ENCODE results near the gene PRKN. TPM values are rescaled to one million over a fixed set of nuclear protein-coding genes. Genes with fewer than 3 reads are reported as not detected.

Gene PRKN
- polyA plus RNA-seq, 1 donor from 2014 or later, result 1.2 TPM

DNA sequence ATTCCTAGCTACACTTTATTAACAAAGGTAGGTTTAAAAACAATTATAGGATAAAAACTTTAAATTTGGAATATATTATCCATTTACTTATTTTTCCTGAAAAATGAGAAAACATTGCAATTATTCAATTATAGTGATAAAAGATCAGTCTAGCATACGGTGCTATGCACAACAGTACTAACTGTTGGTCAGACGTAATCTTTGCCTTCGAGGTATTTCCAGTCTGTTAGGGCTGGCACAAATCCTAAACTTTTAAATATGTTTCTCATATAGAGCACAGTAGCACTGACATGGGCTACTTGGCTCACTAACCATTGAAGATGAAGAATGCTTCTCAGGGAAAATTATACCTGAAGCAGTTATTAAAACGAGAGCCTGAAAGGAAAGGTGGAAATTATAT lies 214.8 kb downstream of the PRKN start:
- no peaks in the 10 kb centered on the region for H3K79me2 ChIP-seq (replicated peaks; ENCODE audit: insufficient read depth, low read length)
- H3K9me2 ChIP-seq (ENCODE audit: insufficient read depth, low read length), result no peaks in the 10 kb centered on the region
- no peak overlapping the region for H3K9ac ChIP-seq (ENCODE audit: low read length)
- no peak overlapping the region for H3K4me2 ChIP-seq (ENCODE audit: low read length)
- H3F3A ChIP-seq (ENCODE audit: insufficient read depth, low read length, poor library complexity, severe bottlenecking), result peaks cover 2% of the 10 kb centered on the region
- no peak overlapping the region for H3K4me3 ChIP-seq (ENCODE audit: low read length)
- H3K36me3 ChIP-seq (ENCODE audit: insufficient read depth, low read length), result no peaks in the 10 kb centered on the region
- no peaks in the 10 kb centered on the region for H3K9me3 ChIP-seq (ENCODE audit: low read length)
- H3K27me3 ChIP-seq (ENCODE audit: insufficient read depth, low read depth, low read length), result no peaks in the 10 kb centered on the region
- H2AFZ ChIP-seq (ENCODE audit: low read depth, low read length), result no peak overlapping the region
- no peak overlapping the region for H3K27ac ChIP-seq (ENCODE audit: low read length)
- H4K20me1 ChIP-seq (ENCODE audit: insufficient read depth), result no peaks in the 10 kb centered on the region
- no peak for TF ChIP-seq MXI1 (conservative IDR thresholded peaks at IDR 0.05; ENCODE audit: poor library complexity, severe bottlenecking)
- TF ChIP-seq EP300 (conservative IDR thresholded peaks at IDR 0.05; ENCODE audit: poor library complexity, severe bottlenecking), result no peak
- TF ChIP-seq RAD21 (conservative IDR thresholded peaks at IDR 0.05), result no peak
- no peak for TF ChIP-seq EZH2 (IDR thresholded peaks at IDR 0.05; ENCODE audit: borderline replicate concordance, insufficient read depth, low read length, poor library complexity, severe bottlenecking)
- TF ChIP-seq, protein P1, sequence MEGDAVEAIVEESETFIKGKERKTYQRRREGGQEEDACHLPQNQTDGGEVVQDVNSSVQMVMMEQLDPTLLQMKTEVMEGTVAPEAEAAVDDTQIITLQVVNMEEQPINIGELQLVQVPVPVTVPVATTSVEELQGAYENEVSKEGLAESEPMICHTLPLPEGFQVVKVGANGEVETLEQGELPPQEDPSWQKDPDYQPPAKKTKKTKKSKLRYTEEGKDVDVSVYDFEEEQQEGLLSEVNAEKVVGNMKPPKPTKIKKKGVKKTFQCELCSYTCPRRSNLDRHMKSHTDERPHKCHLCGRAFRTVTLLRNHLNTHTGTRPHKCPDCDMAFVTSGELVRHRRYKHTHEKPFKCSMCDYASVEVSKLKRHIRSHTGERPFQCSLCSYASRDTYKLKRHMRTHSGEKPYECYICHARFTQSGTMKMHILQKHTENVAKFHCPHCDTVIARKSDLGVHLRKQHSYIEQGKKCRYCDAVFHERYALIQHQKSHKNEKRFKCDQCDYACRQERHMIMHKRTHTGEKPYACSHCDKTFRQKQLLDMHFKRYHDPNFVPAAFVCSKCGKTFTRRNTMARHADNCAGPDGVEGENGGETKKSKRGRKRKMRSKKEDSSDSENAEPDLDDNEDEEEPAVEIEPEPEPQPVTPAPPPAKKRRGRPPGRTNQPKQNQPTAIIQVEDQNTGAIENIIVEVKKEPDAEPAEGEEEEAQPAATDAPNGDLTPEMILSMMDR (IDR thresholded peaks at IDR 0.05; ENCODE audit: poor library complexity, severe bottlenecking), result no peak
- TF ChIP-seq, protein P2, sequence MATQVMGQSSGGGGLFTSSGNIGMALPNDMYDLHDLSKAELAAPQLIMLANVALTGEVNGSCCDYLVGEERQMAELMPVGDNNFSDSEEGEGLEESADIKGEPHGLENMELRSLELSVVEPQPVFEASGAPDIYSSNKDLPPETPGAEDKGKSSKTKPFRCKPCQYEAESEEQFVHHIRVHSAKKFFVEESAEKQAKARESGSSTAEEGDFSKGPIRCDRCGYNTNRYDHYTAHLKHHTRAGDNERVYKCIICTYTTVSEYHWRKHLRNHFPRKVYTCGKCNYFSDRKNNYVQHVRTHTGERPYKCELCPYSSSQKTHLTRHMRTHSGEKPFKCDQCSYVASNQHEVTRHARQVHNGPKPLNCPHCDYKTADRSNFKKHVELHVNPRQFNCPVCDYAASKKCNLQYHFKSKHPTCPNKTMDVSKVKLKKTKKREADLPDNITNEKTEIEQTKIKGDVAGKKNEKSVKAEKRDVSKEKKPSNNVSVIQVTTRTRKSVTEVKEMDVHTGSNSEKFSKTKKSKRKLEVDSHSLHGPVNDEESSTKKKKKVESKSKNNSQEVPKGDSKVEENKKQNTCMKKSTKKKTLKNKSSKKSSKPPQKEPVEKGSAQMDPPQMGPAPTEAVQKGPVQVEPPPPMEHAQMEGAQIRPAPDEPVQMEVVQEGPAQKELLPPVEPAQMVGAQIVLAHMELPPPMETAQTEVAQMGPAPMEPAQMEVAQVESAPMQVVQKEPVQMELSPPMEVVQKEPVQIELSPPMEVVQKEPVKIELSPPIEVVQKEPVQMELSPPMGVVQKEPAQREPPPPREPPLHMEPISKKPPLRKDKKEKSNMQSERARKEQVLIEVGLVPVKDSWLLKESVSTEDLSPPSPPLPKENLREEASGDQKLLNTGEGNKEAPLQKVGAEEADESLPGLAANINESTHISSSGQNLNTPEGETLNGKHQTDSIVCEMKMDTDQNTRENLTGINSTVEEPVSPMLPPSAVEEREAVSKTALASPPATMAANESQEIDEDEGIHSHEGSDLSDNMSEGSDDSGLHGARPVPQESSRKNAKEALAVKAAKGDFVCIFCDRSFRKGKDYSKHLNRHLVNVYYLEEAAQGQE (IDR thresholded peaks at IDR 0.05; ENCODE audit: borderline replicate concordance), result no peak
- TF ChIP-seq TAF1 (IDR thresholded peaks at IDR 0.05; ENCODE audit: low read depth), result no peak
- no peak for TF ChIP-seq SMC3 (conservative IDR thresholded peaks at IDR 0.05; ENCODE audit: poor library complexity)
- TF ChIP-seq POLR2AphosphoS5 (IDR thresholded peaks at IDR 0.05), result no peak

DNA sequence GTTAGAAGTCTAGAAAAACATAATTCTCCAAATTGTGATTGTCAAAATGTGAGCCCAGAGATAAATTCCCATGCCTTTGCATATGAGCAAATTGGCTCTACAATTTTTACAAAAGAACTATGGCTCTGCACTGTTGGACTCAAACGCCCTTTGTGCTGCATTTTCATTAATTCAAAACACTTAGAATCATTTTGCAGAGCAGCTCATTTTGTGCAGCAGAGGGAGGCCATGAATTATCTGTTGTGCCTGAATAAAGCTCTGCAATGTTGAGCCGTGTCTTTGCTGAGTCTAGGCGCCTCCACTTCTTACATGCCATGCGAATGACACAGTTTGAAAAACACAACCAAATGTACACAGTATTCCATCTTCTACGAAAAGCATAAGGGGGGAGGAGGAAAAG lies 230.2 kb downstream of the PRKN start:
- H3K9me3 ChIP-seq (ENCODE audit: low read length), result no peaks in the 10 kb centered on the region
- no peak overlapping the region for H3K27ac ChIP-seq (ENCODE audit: low read length)
- H3K79me2 ChIP-seq (replicated peaks; ENCODE audit: insufficient read depth, low read length), result no peaks in the 10 kb centered on the region
- no peak overlapping the region for H3K4me3 ChIP-seq (ENCODE audit: low read length)
- H4K20me1 ChIP-seq (ENCODE audit: insufficient read depth), result no peaks in the 10 kb centered on the region
- H3K9ac ChIP-seq (ENCODE audit: low read length), result no peak overlapping the region
- H3K9me2 ChIP-seq (ENCODE audit: insufficient read depth, low read length), result no peaks in the 10 kb centered on the region
- no peaks in the 10 kb centered on the region for H3F3A ChIP-seq (ENCODE audit: insufficient read depth, low read length, poor library complexity, severe bottlenecking)
- no peaks in the 10 kb centered on the region for H3K27me3 ChIP-seq (ENCODE audit: insufficient read depth, low read depth, low read length)
- peak; percentile 37 for TF ChIP-seq RAD21 (conservative IDR thresholded peaks at IDR 0.05)
- peak; percentile 15 for TF ChIP-seq SMC3 (conservative IDR thresholded peaks at IDR 0.05; ENCODE audit: poor library complexity)
- TF ChIP-seq EZH2 (IDR thresholded peaks at IDR 0.05; ENCODE audit: borderline replicate concordance, insufficient read depth, low read length, poor library complexity, severe bottlenecking), result no peak
- no peaks in the 10 kb centered on the region for H3K36me3 ChIP-seq (ENCODE audit: insufficient read depth, low read length)
- no peak overlapping the region for H2AFZ ChIP-seq (ENCODE audit: low read depth, low read length)
- no peak overlapping the region for H3K4me2 ChIP-seq (ENCODE audit: low read length)

DNA sequence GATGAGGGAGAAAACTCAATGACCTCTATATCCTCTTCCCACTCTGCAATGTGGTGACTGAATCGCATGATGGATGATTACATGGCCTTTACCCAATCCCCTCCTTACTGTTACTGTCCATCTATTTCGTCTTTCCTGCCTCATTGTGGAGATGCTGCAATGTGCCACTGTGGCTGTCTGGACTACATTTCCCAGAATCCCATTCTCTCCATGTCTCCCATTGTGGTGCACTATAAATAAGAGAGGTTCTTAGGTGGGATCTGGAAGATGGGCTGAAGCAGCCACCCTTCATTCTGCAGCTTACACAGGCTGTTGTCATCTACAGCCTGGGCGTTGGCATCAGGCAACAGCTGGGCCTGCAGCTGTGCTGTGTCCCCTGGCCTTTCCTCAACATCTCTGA lies 233.6 kb downstream of the PRKN start:
- no peaks in the 10 kb centered on the region for H3K79me2 ChIP-seq (replicated peaks; ENCODE audit: insufficient read depth, low read length)
- no peak overlapping the region for H2AFZ ChIP-seq (ENCODE audit: low read depth, low read length)
- no peaks in the 10 kb centered on the region for H3F3A ChIP-seq (ENCODE audit: insufficient read depth, low read length, poor library complexity, severe bottlenecking)
- H3K9me2 ChIP-seq (ENCODE audit: insufficient read depth, low read length), result no peaks in the 10 kb centered on the region
- H3K27me3 ChIP-seq (ENCODE audit: insufficient read depth, low read depth, low read length), result no peaks in the 10 kb centered on the region
- no peak overlapping the region for H3K9ac ChIP-seq (ENCODE audit: low read length)
- H4K20me1 ChIP-seq (ENCODE audit: insufficient read depth), result no peaks in the 10 kb centered on the region
- no peaks in the 10 kb centered on the region for H3K9me3 ChIP-seq (ENCODE audit: low read length)
- TF ChIP-seq, protein P2 (IDR thresholded peaks at IDR 0.05; ENCODE audit: borderline replicate concordance), result no peak
- TF ChIP-seq EZH2 (IDR thresholded peaks at IDR 0.05; ENCODE audit: borderline replicate concordance, insufficient read depth, low read length, poor library complexity, severe bottlenecking) (no peak), TAF1 (IDR thresholded peaks at IDR 0.05; ENCODE audit: low read depth) (no peak), MXI1 (conservative IDR thresholded peaks at IDR 0.05; ENCODE audit: poor library complexity, severe bottlenecking) (no peak)
- TF ChIP-seq, protein P1 (IDR thresholded peaks at IDR 0.05; ENCODE audit: poor library complexity, severe bottlenecking), result no peak
- H3K4me3 ChIP-seq (ENCODE audit: low read length), result no peak overlapping the region
- H3K27ac ChIP-seq (ENCODE audit: low read length), result no peak overlapping the region
- no peak overlapping the region for H3K4me2 ChIP-seq (ENCODE audit: low read length)
- no peaks in the 10 kb centered on the region for H3K36me3 ChIP-seq (ENCODE audit: insufficient read depth, low read length)

Data from neural cell (in vitro differentiated cells).